GM19395 (cell line): ENCODE results near the gene KRTAP20-3.

Experiments
- ATAC-seq: cut with Tn5 transposase; IDR thresholded peaks from one replicate; pipeline ENCODE4 v1.9.1; 2021; ENCODE audit warnings: mild to moderate bottlenecking, moderate library complexity; ENCODE audit not compliant: unreplicated experiment

Gene KRTAP20-3

DNA sequence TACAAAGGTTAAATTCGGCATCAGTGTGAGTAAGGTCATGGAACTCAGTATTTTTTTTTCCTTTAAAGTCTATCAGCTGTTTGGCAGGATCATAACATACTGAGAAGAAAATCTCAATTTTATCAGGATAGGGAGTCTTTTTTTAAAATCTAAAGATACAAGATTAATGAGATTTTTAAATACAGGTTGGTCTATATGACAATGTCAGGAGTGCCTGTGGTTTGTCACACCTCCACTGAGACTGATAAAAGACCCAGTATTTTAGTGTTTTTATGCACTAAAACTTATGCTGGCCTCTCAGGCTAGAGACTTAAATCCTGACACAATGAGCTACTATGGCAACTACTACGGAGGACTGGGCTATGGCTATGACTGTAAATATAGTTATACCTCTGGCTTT lies at the start of gene KRTAP20-3:
TSS of gene KRTAP20-3 (plus strand) at position 301 of the 400 bp plus-strand sequence.
- ATAC-seq, result no peak

DNA sequence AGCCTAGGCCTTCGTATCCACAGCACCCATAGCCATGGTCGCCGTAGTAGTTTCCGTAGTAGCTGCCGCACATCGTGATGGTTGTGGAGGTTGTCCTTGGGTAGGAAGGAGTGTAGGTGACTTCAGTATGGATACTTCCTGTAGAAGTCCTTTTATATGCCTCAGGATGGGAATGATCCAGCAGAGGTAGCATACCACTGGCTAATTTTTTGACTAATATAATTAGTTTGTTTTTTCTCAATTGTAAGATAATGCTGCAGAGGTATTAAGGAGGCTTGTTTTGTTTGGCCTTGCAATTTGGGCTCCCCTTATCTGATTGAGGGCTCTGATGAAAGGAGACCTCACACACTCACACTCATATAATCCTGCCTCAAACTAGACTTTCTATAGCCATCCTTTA lies 43.9 kb upstream of the KRTAP20-3 start, which contains the start of gene KRTAP6-2:
TSS of gene KRTAP6-2 (minus strand) at position 101 of the 400 bp plus-strand sequence. CDS start at position 73, 28 bp downstream.
- ATAC-seq, result no peak

GRCh38 chr21:30600787-30601186 lies 41.9 kb upstream of the KRTAP20-3 start, which contains the start of gene KRTAP22-1:
KRTAP22-1 (plus strand) TSS chr21:30601087.
- ATAC-seq, result no peak

GRCh38 chr21:30605968-30606367 lies 36.7 kb upstream of the KRTAP20-3 start:
- ATAC-seq, result no peak

DNA sequence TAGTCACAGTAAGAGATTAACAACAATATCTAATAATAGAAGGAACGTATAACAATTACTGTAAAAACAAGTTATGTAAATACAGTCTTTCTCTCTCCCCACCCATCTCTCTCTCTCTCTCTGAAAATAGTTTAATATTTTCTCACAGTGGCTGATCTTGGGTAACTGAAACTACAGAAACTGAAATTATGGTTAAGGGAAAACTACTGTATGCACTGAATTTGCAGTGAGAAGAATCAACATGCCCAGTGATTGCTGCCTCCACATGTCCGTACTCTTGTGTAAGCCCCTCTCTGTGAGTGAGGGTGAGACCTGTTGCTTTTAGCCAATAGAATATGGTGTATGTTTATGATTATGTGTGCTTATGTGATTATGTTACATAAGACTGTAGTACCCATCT lies 30.5 kb upstream of the KRTAP20-3 start:
- no peak for ATAC-seq

GRCh38 chr21:30613836-30614235 lies 28.8 kb upstream of the KRTAP20-3 start, which contains the start of gene KRTAP6-1:
KRTAP6-1 (minus strand) TSS chr21:30613930; CDS start chr21:30613904, 26 bp downstream.
- no peak for ATAC-seq

DNA sequence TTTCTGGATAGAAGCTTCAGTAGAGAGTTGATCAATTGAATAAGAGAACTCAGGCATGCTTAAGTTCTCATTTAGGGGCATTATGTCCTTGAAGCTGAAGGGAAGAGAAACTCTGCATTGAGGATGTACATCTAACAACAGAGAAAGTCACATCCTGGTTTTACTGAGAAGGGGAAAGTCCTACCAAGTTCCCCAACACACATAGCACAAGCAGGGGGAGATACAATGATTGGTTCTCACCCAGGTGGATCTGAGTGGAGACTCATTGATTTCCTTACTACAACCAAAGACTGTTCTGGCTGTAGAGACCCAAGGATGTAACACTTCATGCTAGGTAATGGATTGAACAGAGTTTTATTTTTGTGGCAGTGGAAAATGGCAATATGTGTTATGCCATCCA lies 27.5 kb upstream of the KRTAP20-3 start:
- no peak for ATAC-seq

DNA sequence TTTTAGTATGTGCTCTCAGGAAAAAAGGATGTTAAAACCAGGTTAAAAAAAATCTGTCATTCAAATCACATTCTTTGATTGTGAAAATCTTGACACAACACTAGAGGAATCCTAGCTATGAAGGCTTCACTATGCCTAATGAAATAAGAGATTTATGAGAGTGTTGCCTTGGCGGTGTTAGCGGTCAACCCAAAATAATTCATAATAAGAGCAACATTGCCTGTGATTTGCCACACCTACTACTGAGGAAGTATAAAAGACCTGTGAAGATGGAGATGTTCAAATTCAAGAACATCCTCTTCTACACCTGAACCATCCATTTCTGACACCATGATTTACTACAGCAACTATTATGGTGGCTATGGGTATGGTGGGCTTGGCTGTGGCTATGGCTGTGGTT lies 26.5 kb upstream of the KRTAP20-3 start, which contains the start of gene KRTAP20-1:
TSS of gene KRTAP20-1 (plus strand) at position 301 of the 400 bp plus-strand sequence. CDS start at position 331, 30 bp downstream.
- no peak for ATAC-seq

DNA sequence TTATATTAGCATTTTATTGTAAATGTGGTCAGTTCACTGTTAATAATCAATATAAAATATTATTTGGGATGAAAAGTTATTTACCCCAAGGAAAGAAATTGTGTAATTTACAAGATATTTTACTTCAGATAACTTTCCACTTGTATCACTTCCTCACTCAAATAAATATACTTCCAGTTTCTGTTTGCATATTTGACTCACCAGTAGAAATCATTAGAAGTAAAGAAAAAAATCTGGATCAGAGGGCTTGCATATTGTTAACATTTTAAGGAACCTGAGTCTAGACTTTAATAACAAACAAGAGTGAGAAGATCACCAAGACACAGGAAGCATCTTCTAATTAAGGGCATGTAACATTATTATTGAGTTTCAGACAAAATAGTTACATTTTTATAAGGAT lies 22.6 kb upstream of the KRTAP20-3 start:
- ATAC-seq, result no peak

DNA sequence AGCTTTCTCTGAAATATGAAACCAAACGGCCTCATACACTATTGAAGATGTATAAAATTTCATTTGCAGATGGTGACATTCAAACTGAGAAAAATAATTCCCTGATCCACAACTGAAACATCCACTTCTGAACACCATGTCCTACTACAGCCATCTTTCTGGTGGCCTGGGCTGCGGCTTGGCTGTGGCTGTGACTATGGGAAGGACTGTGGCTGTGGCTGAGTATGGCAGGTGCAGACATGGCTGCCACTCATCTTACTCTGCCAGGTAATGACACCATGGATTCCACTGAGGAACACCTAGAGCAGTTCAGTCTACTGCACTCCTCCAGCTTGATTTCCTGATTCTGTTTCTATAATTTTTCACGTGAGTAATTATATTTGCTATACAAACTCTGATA lies 22.1 kb upstream of the KRTAP20-3 start, which contains the start of gene KRTAP20-4:
TSS of gene KRTAP20-4 (plus strand) at position 106 of the 400 bp plus-strand sequence.
- ATAC-seq, result no peak

DNA sequence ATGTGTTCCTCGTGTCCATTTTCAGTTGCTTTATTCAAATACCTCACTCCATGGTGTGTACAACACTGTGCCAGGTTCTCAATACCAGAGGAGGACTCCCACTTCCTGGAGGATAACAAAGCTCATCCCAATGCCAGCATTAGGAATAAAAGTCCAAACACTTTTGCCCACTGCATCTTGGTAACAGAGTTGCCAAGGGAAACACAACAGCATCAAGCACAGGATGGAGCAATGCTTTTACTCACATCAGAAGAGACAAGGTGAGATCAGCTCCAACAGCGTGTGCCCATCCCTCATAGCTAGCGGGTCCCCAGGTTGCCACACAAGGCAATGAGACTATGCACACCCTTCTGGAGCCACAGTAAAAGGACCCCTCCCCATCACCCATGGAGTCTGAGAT lies 19.3 kb upstream of the KRTAP20-3 start:
- ATAC-seq, result no peak

DNA sequence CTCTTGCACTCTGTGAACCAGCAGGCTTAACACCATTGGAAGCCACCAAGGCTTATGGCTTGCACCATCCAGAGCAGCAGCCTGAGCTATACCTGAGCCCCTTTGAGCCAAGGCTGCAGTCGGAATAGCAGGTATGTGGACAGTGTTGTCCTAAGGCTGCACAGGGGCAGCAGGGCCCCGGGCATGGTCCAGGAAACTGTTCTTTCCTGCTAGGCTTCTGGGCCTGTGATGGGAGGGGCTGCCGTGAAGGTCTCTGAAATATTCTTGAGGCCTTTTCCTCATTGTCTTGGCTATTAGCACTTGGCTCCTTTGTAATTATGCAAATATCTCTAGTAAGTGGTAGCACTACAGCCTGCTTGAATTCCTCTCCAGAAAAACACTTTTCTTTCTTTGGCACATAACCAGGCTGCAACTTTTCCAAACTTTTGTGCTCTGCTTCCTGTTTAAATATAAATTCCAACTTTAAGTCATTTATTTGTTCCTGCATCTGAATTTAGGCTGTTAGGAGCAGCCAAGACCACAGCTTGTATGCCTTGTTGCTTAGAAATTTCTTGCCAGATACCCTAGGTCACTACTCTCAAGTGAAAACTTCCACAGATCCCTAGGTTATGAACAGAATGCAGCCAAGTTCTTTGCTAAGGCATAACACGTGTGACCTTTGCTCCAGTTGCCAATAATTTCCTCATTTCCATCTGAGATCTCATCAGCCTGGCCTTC lies 17.1 kb upstream of the KRTAP20-3 start:
- no peak for ATAC-seq

DNA sequence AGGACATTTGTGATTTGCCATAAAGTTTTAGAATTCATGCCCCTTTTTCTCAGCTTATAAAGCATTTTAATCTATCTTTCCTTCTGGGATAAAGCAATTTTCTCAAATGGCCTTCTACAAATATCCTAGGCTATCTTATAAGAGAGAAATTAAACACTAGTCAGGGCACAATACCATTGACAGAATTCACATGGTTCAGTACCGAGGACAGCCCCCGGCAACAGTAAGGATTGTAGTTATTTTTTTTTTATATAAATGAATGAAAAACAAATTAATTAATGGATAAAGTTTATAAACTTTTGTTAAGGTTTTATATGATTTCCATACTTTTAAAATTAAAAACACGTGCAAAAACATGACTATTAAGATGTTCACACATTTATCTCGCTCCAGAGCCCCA lies 14.6 kb upstream of the KRTAP20-3 start:
- ATAC-seq, result no peak

- ATAC-seq, result no peak
Measured at GRCh38 chr21:30629200-30629599, 13.5 kb upstream of the KRTAP20-3 start.

DNA sequence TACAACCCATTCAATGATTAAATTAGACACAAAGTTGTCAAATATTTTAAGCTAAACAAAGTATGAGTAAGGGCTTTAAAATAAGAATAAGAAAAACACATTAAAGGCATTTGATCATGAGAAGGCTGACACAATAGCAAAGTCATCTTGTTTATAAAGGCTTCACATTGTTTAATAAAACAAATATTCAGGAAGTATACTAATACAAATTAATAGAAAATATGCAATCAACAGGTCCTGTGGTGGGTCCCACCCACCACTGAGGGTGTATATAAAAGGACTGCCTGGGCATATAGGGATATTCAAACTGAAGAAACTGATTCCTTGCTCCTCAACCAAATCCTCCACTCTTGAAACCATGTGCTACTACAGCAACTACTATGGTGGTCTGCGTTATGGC lies 7.8 kb upstream of the KRTAP20-3 start, which contains the start of gene KRTAP20-2:
TSS of gene KRTAP20-2 (plus strand) at position 301 of the 400 bp plus-strand sequence. CDS start at position 359, 58 bp downstream.
- ATAC-seq, result no peak

DNA sequence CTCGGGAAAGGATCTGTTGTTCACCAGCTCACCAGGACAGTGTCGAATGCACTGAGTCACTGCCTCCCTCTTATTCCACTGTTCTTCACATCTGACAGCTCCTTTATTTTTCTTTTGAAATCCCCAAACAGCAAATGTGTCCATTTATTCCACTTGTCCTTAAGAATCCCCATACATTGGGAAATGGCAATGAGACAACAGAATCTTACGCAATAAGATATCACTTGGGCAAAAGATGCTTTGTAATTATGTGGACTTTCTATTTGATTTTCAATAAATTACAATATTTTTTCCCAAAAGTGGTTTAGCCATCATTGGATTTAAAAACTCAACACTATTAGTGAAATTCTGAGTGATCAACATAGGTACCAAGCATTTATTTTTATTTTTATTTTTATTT lies 4.0 kb upstream of the KRTAP20-3 start:
- no peak for ATAC-seq

- ATAC-seq, result no peak
Measured at GRCh38 chr21:30646904-30647414, 4.3 kb downstream of the KRTAP20-3 start.

DNA sequence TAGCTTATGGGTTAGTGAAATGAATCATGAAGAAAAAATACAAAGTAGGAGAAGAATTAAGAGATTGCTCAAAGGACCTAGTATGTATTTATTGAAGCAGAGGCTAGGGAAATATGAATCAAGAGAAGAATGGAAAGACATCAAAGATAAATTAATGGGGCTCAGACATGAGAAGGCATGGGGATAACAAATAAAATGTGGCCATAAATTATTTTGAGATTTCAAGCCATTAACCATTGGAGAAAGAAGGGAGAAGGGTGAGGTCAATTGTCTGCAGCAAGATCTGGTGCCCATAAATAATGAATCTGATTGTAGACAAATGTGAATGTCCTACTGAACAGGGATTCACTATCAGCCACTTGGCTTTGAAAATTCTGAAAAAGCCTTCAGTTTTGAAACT lies 10.2 kb downstream of the KRTAP20-3 start:
- no peak for ATAC-seq

DNA sequence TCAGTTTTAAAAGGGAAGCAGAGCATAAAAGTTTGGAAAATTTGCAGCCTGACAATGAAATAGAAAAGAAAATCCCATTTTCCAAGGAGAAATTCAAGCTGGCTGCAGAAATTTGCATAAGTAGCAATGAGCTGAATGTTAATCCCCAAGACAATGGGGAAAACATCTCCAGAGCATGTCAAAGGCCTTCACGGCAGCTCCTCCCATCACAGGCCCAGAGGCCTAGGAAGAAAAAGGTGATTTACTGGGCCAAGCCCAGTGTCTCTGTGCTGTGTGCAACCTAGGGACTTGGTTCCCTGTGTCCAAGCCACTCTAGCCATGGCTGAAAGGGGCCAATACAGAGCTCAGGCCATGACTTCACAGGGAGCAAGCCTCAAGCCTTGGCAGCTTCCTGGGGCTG lies 26.1 kb downstream of the KRTAP20-3 start:
- no peak for ATAC-seq

GRCh38 chr21:30672985-30673650 lies 30.5 kb downstream of the KRTAP20-3 start:
- no peak for ATAC-seq

DNA sequence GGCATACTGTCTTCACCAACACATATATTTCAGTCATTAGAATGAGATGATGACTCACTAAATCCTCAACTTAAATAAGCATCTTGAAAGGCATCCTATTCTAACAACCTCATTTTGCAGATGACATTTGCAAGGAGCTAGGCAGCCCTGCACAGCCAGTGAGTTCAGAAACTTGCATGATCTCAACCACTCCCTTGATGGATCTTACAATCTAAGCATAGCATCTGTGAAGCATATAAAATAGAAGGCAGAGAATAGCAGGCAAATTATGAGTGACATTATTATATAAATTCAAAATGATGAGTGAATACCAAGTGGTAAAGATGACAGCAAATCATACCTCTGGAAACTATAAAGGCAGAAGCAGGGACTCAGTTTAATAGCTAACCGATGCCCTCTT lies 31.6 kb downstream of the KRTAP20-3 start:
- no peak for ATAC-seq

- ATAC-seq, result no peak
Measured at GRCh38 chr21:30676737-30677136, 34.1 kb downstream of the KRTAP20-3 start.
